ENCODE data around the gene TP53INP2. TPM values are rescaled to one million over a fixed set of nuclear protein-coding genes. Genes with fewer than 3 reads are reported as not detected.
"Not testable (repeated sequence)": the region's sequence is repeated elsewhere in the genome, so short reads cannot be mapped to it uniquely, and the experiment has no call there.

Gene TP53INP2
- total RNA-seq, 1 donor from 2014 or later = 14.4 TPM

GRCh38 chr20:34719242-34720017 lies 15.3 kb downstream of the TP53INP2 start:
- not testable (repeated sequence) for DNase-seq (ENCODE audit: low spot score)

GRCh38 chr20:34720266-34720665 lies 16.1 kb downstream of the TP53INP2 start:
- DNase-seq (ENCODE audit: low spot score) (no peak), ATAC-seq (no peak)

More at GRCh38 chr20:34719242-34720017, 15.3 kb downstream of the TP53INP2 start:
- not testable (repeated sequence) for ATAC-seq

- not testable (repeated sequence) for DNase-seq (ENCODE audit: low spot score)
- peak; percentile 15 for ATAC-seq
These were observed 18.4 kb downstream of the TP53INP2 start for GRCh38 chr20:34722560-34722959.

GRCh38 chr20:34724172-34724571 lies 20.0 kb downstream of the TP53INP2 start:
- peak; percentile 29 for ATAC-seq
- no peak for DNase-seq (ENCODE audit: low spot score)

GRCh38 chr20:34729416-34729815 lies 25.3 kb downstream of the TP53INP2 start:
- ATAC-seq (no peak), DNase-seq (ENCODE audit: low spot score) (no peak)

GRCh38 chr20:34732523-34732922 lies 28.4 kb downstream of the TP53INP2 start:
- ATAC-seq = no peak
- no peak for DNase-seq (ENCODE audit: low spot score)

GRCh38 chr20:34736106-34736735 lies 32.1 kb downstream of the TP53INP2 start:
- DNase-seq (ENCODE audit: low spot score) (no peak), ATAC-seq (peak; percentile 14)

GRCh38 chr20:34743039-34743438 lies 38.9 kb downstream of the TP53INP2 start:
- no peak for ATAC-seq

GRCh38 chr20:34744340-34744739 lies 40.2 kb downstream of the TP53INP2 start:
- DNase-seq (ENCODE audit: low spot score) = no peak
- no peak for ATAC-seq

More at GRCh38 chr20:34743039-34743438, 38.9 kb downstream of the TP53INP2 start:
- no peak for DNase-seq (ENCODE audit: low spot score)

- ATAC-seq = no peak
- no peak for DNase-seq (ENCODE audit: low spot score)
These were observed 40.7 kb downstream of the TP53INP2 start for GRCh38 chr20:34744847-34745246.

- no peak for ATAC-seq
- no peak for DNase-seq (ENCODE audit: low spot score)
These were observed 42.5 kb downstream of the TP53INP2 start for GRCh38 chr20:34746674-34747073.

- ATAC-seq (no peak), DNase-seq (ENCODE audit: low spot score) (no peak)
These were observed 43.3 kb downstream of the TP53INP2 start for GRCh38 chr20:34747479-34747878.

GRCh38 chr20:34748709-34749108 lies 44.6 kb downstream of the TP53INP2 start:
- ATAC-seq (no peak), DNase-seq (ENCODE audit: low spot score) (no peak)

GRCh38 chr20:34750484-34750883 lies 46.3 kb downstream of the TP53INP2 start:
- no peak for DNase-seq (ENCODE audit: low spot score)

GRCh38 chr20:34751453-34751852 lies 47.3 kb downstream of the TP53INP2 start:
- DNase-seq (ENCODE audit: low spot score) (no peak), ATAC-seq (no peak)

More at GRCh38 chr20:34750484-34750883, 46.3 kb downstream of the TP53INP2 start:
- ATAC-seq = no peak

- ATAC-seq = peak; percentile 31
- DNase-seq (ENCODE audit: low spot score) = no peak
These were observed 49.7 kb downstream of the TP53INP2 start for GRCh38 chr20:34753706-34754461.

- DNase-seq (ENCODE audit: low spot score) = no peak
- ATAC-seq = no peak
These were observed 50.5 kb downstream of the TP53INP2 start for GRCh38 chr20:34754611-34755010.

- ATAC-seq (no peak), DNase-seq (ENCODE audit: low spot score) (no peak)
These were observed 51.2 kb downstream of the TP53INP2 start for GRCh38 chr20:34755367-34755766.

GRCh38 chr20:34762031-34762555 lies 57.9 kb downstream of the TP53INP2 start:
- no peak for DNase-seq (ENCODE audit: low spot score)
- no peak for ATAC-seq

Measured in left lobe of liver (tissue), 2 donors.